Hematopoietic multipotent progenitor cell treated with erythropoietin and hydrocortisone succinate and interleukin-3 and kit ligand, for 8 days (in vitro differentiated cells): ENCODE results near the gene KIF6.

Experiments
- DNase-seq: peaks from one replicate; pipeline ENCODE4 v3.0.0-alpha.2; 2015

KIF6 gene

GRCh38 chr6:39338397-39338796 lies 386.8 kb downstream of the KIF6 start:
- DNase-seq = no peak

GRCh38 chr6:39335780-39336545 lies 389.2 kb downstream of the KIF6 start:
- DNase-seq = no peak

GRCh38 chr6:39333644-39334438 lies 391.4 kb downstream of the KIF6 start:
- no peak for DNase-seq

GRCh38 chr6:39330476-39330875 lies 394.7 kb downstream of the KIF6 start:
- no peak for DNase-seq

GRCh38 chr6:39330057-39330456 lies 395.2 kb downstream of the KIF6 start:
- DNase-seq = no peak

GRCh38 chr6:39328066-39328465 lies 397.1 kb downstream of the KIF6 start:
- no peak for DNase-seq

GRCh38 chr6:39327507-39327906 lies 397.7 kb downstream of the KIF6 start:
- DNase-seq = no peak

GRCh38 chr6:39322306-39322850 lies 402.8 kb downstream of the KIF6 start, which contains the start of gene KCNK16:
KCNK16 (minus strand) TSS chr6:39322702; CDS start chr6:39322540, 162 bp downstream.
- DNase-seq = no peak

GRCh38 chr6:39321761-39322160 lies 403.4 kb downstream of the KIF6 start:
- no peak for DNase-seq

GRCh38 chr6:39320363-39320984 lies 404.7 kb downstream of the KIF6 start:
- no peak for DNase-seq

- no peak for DNase-seq
Observed at GRCh38 chr6:39319621-39320362, 405.4 kb downstream of the KIF6 start.

GRCh38 chr6:39317256-39317655 lies 408.0 kb downstream of the KIF6 start:
- DNase-seq = no peak

GRCh38 chr6:39314273-39314795 lies 410.9 kb downstream of the KIF6 start, which contains the start of gene KCNK17:
KCNK17 (minus strand) TSS chr6:39314419; CDS start chr6:39314320, 99 bp downstream.
- DNase-seq = no peak

GRCh38 chr6:39313526-39314272 lies 411.5 kb downstream of the KIF6 start:
- DNase-seq = no peak

GRCh38 chr6:39312912-39313525 lies 412.2 kb downstream of the KIF6 start:
- no peak for DNase-seq

- DNase-seq = no peak
Observed at GRCh38 chr6:39310542-39310941, 414.7 kb downstream of the KIF6 start.

GRCh38 chr6:39309942-39310531 lies 415.2 kb downstream of the KIF6 start:
- peak; percentile 72 for DNase-seq

GRCh38 chr6:39307462-39307861 lies 417.7 kb downstream of the KIF6 start:
- DNase-seq = no peak

GRCh38 chr6:39304951-39305350 lies 420.3 kb downstream of the KIF6 start:
- DNase-seq = no peak

GRCh38 chr6:39303425-39304153 lies 421.6 kb downstream of the KIF6 start:
- DNase-seq = no peak
